Panc1 (cell line): Measurements from ENCODE around the gene VDR. TPM values are rescaled to one million over a fixed set of nuclear protein-coding genes. Genes with fewer than 3 reads are reported as not detected.

ENCODE experiments used
- ATAC-seq: fragments of 200-7000 bp; cut with Tn5 transposase; 2 replicates; pipeline ENCODE4 v1.9.1; 2020; ENCODE audit warnings: mild to moderate bottlenecking, moderate library complexity
- BruUV-seq: library from RNA; stranded (reverse); fragments of 400-500 nt; replicated peaks from 2 replicates; lab custom pipeline; 2021; lab: Mats Ljungman, UMichigan
- CTCF ChIA-PET: fragments of 300-600 bp; sonication (Branson Sonifier 250); formaldehyde crosslinking; loops from one replicate; lab custom pipeline; 2022; ENCODE audit warnings: antibody characterized with exemption; lab: Charles Lee
- POLR2A ChIA-PET: fragments of 300-600 bp; sonication (Branson Sonifier 250); formaldehyde crosslinking; loops from one replicate; lab custom pipeline; 2022; ENCODE audit warnings: antibody characterized with exemption; lab: Charles Lee
- DNase-seq: peaks from one replicate; pipeline ENCODE4 v3.0.0-alpha.2; 2010; ENCODE audit warnings: low read depth, low spot score
- H3K27ac ChIP-seq: 2 replicates; pipeline ENCODE4 v1.5.1; 2011; ENCODE audit warnings: mild to moderate bottlenecking, low read length, inconsistent platforms
- H3K27me3 ChIP-seq: fragments of 200-500 bp; sonication (Bioruptor generic); 2 replicates; pipeline ENCODE4 v1.6.0; 2014; ENCODE audit warnings: low read length, inconsistent platforms; ENCODE audit not compliant: control insufficient read depth, insufficient read depth
- H3K36me3 ChIP-seq: fragments of 200-500 bp; sonication (Bioruptor generic); 2 replicates; pipeline ENCODE4 v1.5.1; 2014; ENCODE audit warnings: inconsistent platforms, mild to moderate bottlenecking, low read length, moderate library complexity; ENCODE audit not compliant: control insufficient read depth, insufficient read depth
- H3K4me1 ChIP-seq: 2 replicates; pipeline ENCODE4 v1.5.1; 2011; ENCODE audit warnings: inconsistent platforms, mild to moderate bottlenecking, low read length, moderate library complexity; ENCODE audit not compliant: control insufficient read depth, insufficient read depth
- H3K4me3 ChIP-seq, 2 experiments: 2 replicates each; pipeline ENCODE4 v1.5.1; 2011 to 2012; ENCODE audit warnings: low read depth in 2 of 2, low read length in 2 of 2, mild to moderate bottlenecking in 2 of 2, inconsistent platforms in 1 of 2, moderate library complexity in 1 of 2
- H3K9me3 ChIP-seq: fragments of 200-500 bp; sonication (Bioruptor generic); 2 replicates; pipeline ENCODE4 v1.5.1; 2014; ENCODE audit warnings: low read depth, mild to moderate bottlenecking, inconsistent platforms, low read length, moderate library complexity; ENCODE audit not compliant: control insufficient read depth, insufficient read depth
- CTCF ChIP-seq: fragments of 450-650 bp; IDR thresholded peaks from 2 replicates; pipeline ENCODE4 v1.5.1; 2017; ENCODE audit warnings: mild to moderate bottlenecking
- POLR2AphosphoS5 ChIP-seq: IDR thresholded peaks from 2 replicates; pipeline ENCODE4 v1.6.1; 2012; ENCODE audit warnings: mild to moderate bottlenecking, low read depth, low read length, moderate library complexity
- REST ChIP-seq, 2 experiments: IDR thresholded peaks; 2 replicates each; pipeline ENCODE4 v1.6.1; 2011 to 2012; ENCODE audit warnings: low read depth in 2 of 2, control low read depth in 1 of 2, low read length in 1 of 2, mild to moderate bottlenecking in 1 of 2, moderate library complexity in 1 of 2; ENCODE audit not compliant: insufficient read depth in 1 of 2
- SIN3A ChIP-seq: IDR thresholded peaks from 2 replicates; pipeline ENCODE4 v1.6.1; 2012; ENCODE audit warnings: low read depth, mild to moderate bottlenecking, low read length, moderate library complexity, borderline replicate concordance; ENCODE audit not compliant: insufficient read depth
- TCF7L2 ChIP-seq: IDR thresholded peaks from 2 replicates; pipeline ENCODE4 v1.6.1; 2011; ENCODE audit warnings: mild to moderate bottlenecking, low read depth, low read length, inconsistent platforms
- in situ Hi-C: cut with HindIII; loops from 2 replicates; pipeline ENCODE4 v1.10.0; 2016; ENCODE audit warnings: low sequenced_read_pairs, low pct_unique_long_range_greater_than_20kb
- intact Hi-C: fragments of 100-400 bp; cut with micrococcal nuclease; formaldehyde crosslinking; loops from one replicate; pipeline ENCODE4 v1.10.0; 2022; ENCODE audit not compliant: unreplicated experiment
- total RNA-seq: library from RNA; stranded (reverse); gene quantifications from one replicate; pipeline ENCODE4 v1.2.1, GENCODE V29; 2021; ENCODE audit not compliant: unreplicated experiment

VDR gene
- total RNA-seq, 1 experiment from 2014 or later = 3.0 TPM

- POLR2A ChIA-PET = no interaction called here
- TF ChIP-seq CTCF (no peak), REST (IDR thresholded peaks at IDR 0.05; ENCODE audit: insufficient read depth in 1 of 2, low read depth in 2 of 2, low read length in 1 of 2) (no peak), POLR2AphosphoS5 (no peak), TCF7L2 (no peak), SIN3A (no peak)
- ATAC-seq (no peak), DNase-seq (no peak)
- in situ Hi-C loops (no loop called here), intact Hi-C loops (no loop called here)
- H3K36me3 ChIP-seq = no peaks in the 10 kb centered on the region
- H3K9me3 ChIP-seq = no peaks in the 10 kb centered on the region
- no TSS peak for BruUV-seq
- no peak overlapping the region for H3K27ac ChIP-seq
- peaks cover 3% of the 10 kb centered on the region; the same call in 1 of the 2 replicates for H3K27me3 ChIP-seq
- CTCF ChIA-PET = no interaction called here
- no peaks in the 10 kb centered on the region for H3K4me1 ChIP-seq
- no peak overlapping the region for H3K4me3 ChIP-seq
These were observed 26.4 kb downstream of the VDR start for GRCh38 chr12:47878293-47878917.

GRCh38 chr12:47877081-47877480 lies 27.7 kb downstream of the VDR start:
- intact Hi-C loops = loop anchor here (2.0 kb wide), 1 partner anchor 72 kb away; no protein-coding TSS in a partner anchor
- Histone ChIP-seq H3K27ac (no peak overlapping the region), H3K27me3 (peaks cover 3% of the 10 kb centered on the region; the same call in 1 of the 2 replicates), H3K36me3 (no peaks in the 10 kb centered on the region), H3K4me1 (no peaks in the 10 kb centered on the region), H3K4me3 (no peak overlapping the region), H3K9me3 (no peaks in the 10 kb centered on the region)
- DNase-seq (no peak), ATAC-seq (no peak)
- TF ChIP-seq CTCF (no peak), SIN3A (no peak), POLR2AphosphoS5 (no peak), TCF7L2 (no peak), REST (IDR thresholded peaks at IDR 0.05; ENCODE audit: insufficient read depth in 1 of 2, low read depth in 2 of 2, low read length in 1 of 2) (no peak)
- CTCF ChIA-PET = no interaction called here
- in situ Hi-C loops = no loop called here
- BruUV-seq = no TSS peak
- POLR2A ChIA-PET = no interaction called here
